Measurements from ENCODE around the gene SAP30BP.
"Not testable (repeated sequence)": the region's sequence is repeated elsewhere in the genome, so short reads cannot be mapped to it uniquely, and the experiment has no call there.

Gene SAP30BP

GRCh38 chr17:75630071-75630917 is 36.8 kb upstream of the SAP30BP start:
- Mint-ChIP-seq H3K9me3 (ENCODE audit: low read depth) (no peaks in the 10 kb centered on the region), H3K4me1 (ENCODE audit: low read depth) (peaks cover 5% of the 10 kb centered on the region), H3K4me3 (no peak overlapping the region), H3K36me3 (no peaks in the 10 kb centered on the region), H3K27me3 (no peaks in the 10 kb centered on the region), H3K27ac (no peak overlapping the region)

- H3K27me3 Mint-ChIP-seq = no peaks in the 10 kb centered on the region
- H3K4me3 Mint-ChIP-seq = no peak overlapping the region
- H3K9me3 Mint-ChIP-seq (ENCODE audit: low read depth) = no peaks in the 10 kb centered on the region
- H3K36me3 Mint-ChIP-seq = no peaks in the 10 kb centered on the region
- no peak overlapping the region for H3K27ac Mint-ChIP-seq
- peaks cover 5% of the 10 kb centered on the region for H3K4me1 Mint-ChIP-seq (ENCODE audit: low read depth)
These were observed 35.8 kb upstream of the SAP30BP start for GRCh38 chr17:75631353-75631752.

- H3K4me3 Mint-ChIP-seq = no peak overlapping the region
- H3K27ac Mint-ChIP-seq = no peak overlapping the region
- H3K4me1 Mint-ChIP-seq (ENCODE audit: low read depth) = peaks cover 5% of the 10 kb centered on the region
- H3K9me3 Mint-ChIP-seq (ENCODE audit: low read depth) = no peaks in the 10 kb centered on the region
- no peaks in the 10 kb centered on the region for H3K27me3 Mint-ChIP-seq
- H3K36me3 Mint-ChIP-seq = no peaks in the 10 kb centered on the region
These were observed 34.7 kb upstream of the SAP30BP start for GRCh38 chr17:75632428-75632827.

GRCh38 chr17:75632863-75633485 is 34.2 kb upstream of the SAP30BP start, which contains the start of gene SMIM5:
SMIM5 (plus strand) TSS chr17:75633434; CDS start chr17:75640202, 6,768 bp downstream.
- Mint-ChIP-seq H3K4me3 (no peak within 1 kb of the TSS), H3K9me3 (ENCODE audit: low read depth) (no peaks in the 10 kb centered on the region), H3K4me1 (ENCODE audit: low read depth) (peaks cover 5% of the 10 kb centered on the region), H3K36me3 (no peaks in the 10 kb centered on the region), H3K27ac (no peak within 1 kb of the TSS), H3K27me3 (no peaks in the 10 kb centered on the region)

GRCh38 chr17:75633486-75634375 is 33.4 kb upstream of the SAP30BP start:
- no peaks in the 10 kb centered on the region for H3K9me3 Mint-ChIP-seq (ENCODE audit: low read depth)
- H3K27ac Mint-ChIP-seq = no peak overlapping the region
- peaks cover 5% of the 10 kb centered on the region for H3K4me1 Mint-ChIP-seq (ENCODE audit: low read depth)
- no peak overlapping the region for H3K4me3 Mint-ChIP-seq
- no peaks in the 10 kb centered on the region for H3K36me3 Mint-ChIP-seq
- no peaks in the 10 kb centered on the region for H3K27me3 Mint-ChIP-seq

GRCh38 chr17:75634376-75634740 is 32.8 kb upstream of the SAP30BP start:
- Mint-ChIP-seq H3K36me3 (no peaks in the 10 kb centered on the region), H3K27me3 (no peaks in the 10 kb centered on the region), H3K27ac (no peak overlapping the region), H3K4me1 (ENCODE audit: low read depth) (peaks cover 5% of the 10 kb centered on the region), H3K4me3 (no peak overlapping the region), H3K9me3 (ENCODE audit: low read depth) (no peaks in the 10 kb centered on the region)

- Mint-ChIP-seq H3K4me1 (ENCODE audit: low read depth) (peaks cover 5% of the 10 kb centered on the region), H3K4me3 (no peak overlapping the region), H3K27ac (no peak overlapping the region), H3K27me3 (no peaks in the 10 kb centered on the region), H3K9me3 (ENCODE audit: low read depth) (no peaks in the 10 kb centered on the region), H3K36me3 (no peaks in the 10 kb centered on the region)
These were observed 32.2 kb upstream of the SAP30BP start for GRCh38 chr17:75634754-75635609.

GRCh38 chr17:75635610-75636202 is 31.4 kb upstream of the SAP30BP start:
- H3K36me3 Mint-ChIP-seq = no peaks in the 10 kb centered on the region

GRCh38 chr17:75636381-75637142 is 30.6 kb upstream of the SAP30BP start:
- H3K4me3 Mint-ChIP-seq = no peak overlapping the region
- H3K27me3 Mint-ChIP-seq = no peaks in the 10 kb centered on the region
- no peaks in the 10 kb centered on the region for H3K9me3 Mint-ChIP-seq (ENCODE audit: low read depth)
- H3K27ac Mint-ChIP-seq = no peak overlapping the region
- no peaks in the 10 kb centered on the region for H3K36me3 Mint-ChIP-seq
- H3K4me1 Mint-ChIP-seq (ENCODE audit: low read depth) = peaks cover 5% of the 10 kb centered on the region

More at GRCh38 chr17:75635610-75636202, 31.4 kb upstream of the SAP30BP start:
- no peaks in the 10 kb centered on the region for H3K27me3 Mint-ChIP-seq
- H3K9me3 Mint-ChIP-seq (ENCODE audit: low read depth) = no peaks in the 10 kb centered on the region
- peaks cover 5% of the 10 kb centered on the region for H3K4me1 Mint-ChIP-seq (ENCODE audit: low read depth)
- no peak overlapping the region for H3K27ac Mint-ChIP-seq
- H3K4me3 Mint-ChIP-seq = no peak overlapping the region

- H3K27me3 Mint-ChIP-seq = no peaks in the 10 kb centered on the region
- H3K9me3 Mint-ChIP-seq (ENCODE audit: low read depth) = no peaks in the 10 kb centered on the region
- no peak overlapping the region for H3K27ac Mint-ChIP-seq
- H3K4me1 Mint-ChIP-seq (ENCODE audit: low read depth) = peaks cover 5% of the 10 kb centered on the region
- H3K4me3 Mint-ChIP-seq = no peak overlapping the region
- H3K36me3 Mint-ChIP-seq = no peaks in the 10 kb centered on the region
These were observed 30.0 kb upstream of the SAP30BP start for GRCh38 chr17:75637143-75637538.

- Mint-ChIP-seq H3K36me3 (no peaks in the 10 kb centered on the region), H3K27ac (no peak overlapping the region), H3K9me3 (ENCODE audit: low read depth) (no peaks in the 10 kb centered on the region)
These were observed 29.6 kb upstream of the SAP30BP start for GRCh38 chr17:75637551-75637950.

GRCh38 chr17:75638039-75638438 is 29.1 kb upstream of the SAP30BP start:
- H3K9me3 Mint-ChIP-seq (ENCODE audit: low read depth); H3K4me1 Mint-ChIP-seq (ENCODE audit: low read depth); H3K36me3 Mint-ChIP-seq: not testable (repeated sequence)

More at GRCh38 chr17:75637551-75637950, 29.6 kb upstream of the SAP30BP start:
- Mint-ChIP-seq H3K4me3 (no peak overlapping the region), H3K4me1 (ENCODE audit: low read depth) (peaks cover 5% of the 10 kb centered on the region), H3K27me3 (no peaks in the 10 kb centered on the region)

GRCh38 chr17:75638893-75639292 is 28.2 kb upstream of the SAP30BP start:
- no peak overlapping the region for H3K27ac Mint-ChIP-seq
- H3K4me1 Mint-ChIP-seq (ENCODE audit: low read depth) = peaks cover 1% of the 10 kb centered on the region
- no peak overlapping the region for H3K4me3 Mint-ChIP-seq
- no peaks in the 10 kb centered on the region for H3K36me3 Mint-ChIP-seq
- no peaks in the 10 kb centered on the region for H3K9me3 Mint-ChIP-seq (ENCODE audit: low read depth)
- H3K27me3 Mint-ChIP-seq = no peaks in the 10 kb centered on the region

More at GRCh38 chr17:75638039-75638438, 29.1 kb upstream of the SAP30BP start:
- not testable (repeated sequence) for H3K27me3 Mint-ChIP-seq, H3K4me3 Mint-ChIP-seq, H3K27ac Mint-ChIP-seq

Data from activated naive CD8-positive, alpha-beta T cell (primary cell).